Stimulated activated CD4-positive, alpha-beta T cell treated with anti-CD3 and anti-CD28 coated beads, Interleukin-1b, Interleukin-23, amount 100 ng/mL, for 4 hours (primary cell): ENCODE data around the gene ABCD1.

Experiments used
- DNase-seq, 2 donors: peaks; one replicate each; pipeline ENCODE4 v3.0.0-alpha.2; 2020; ENCODE audit warnings: low read depth in 2 of 2

The ABCD1 gene

GRCh38 chrX:153791104-153791852, 66.6 kb downstream of the ABCD1 start:
- no peak for DNase-seq

- DNase-seq: no peak
Measured at GRCh38 chrX:153792368-153792767, 67.7 kb downstream of the ABCD1 start.

- DNase-seq: no peak
Measured at GRCh38 chrX:153793291-153793690, 68.6 kb downstream of the ABCD1 start.
